GM12875 (cell line): ENCODE data around the gene CPB2.

Experiments
- H3K4me3 ChIP-seq: one replicate; pipeline ENCODE4 v1.5.1; 2011; ENCODE audit warnings: low read depth, low read length, control low read depth
- TF ChIP-seq, protein P1 (sequence below): IDR thresholded peaks from 2 replicates; pipeline ENCODE4 v1.5.1; 2011; ENCODE audit warnings: low read depth, mild to moderate bottlenecking, control low read depth, inconsistent platforms, low read length, moderate library complexity, borderline replicate concordance; ENCODE audit not compliant: insufficient read depth

CPB2 gene

DNA sequence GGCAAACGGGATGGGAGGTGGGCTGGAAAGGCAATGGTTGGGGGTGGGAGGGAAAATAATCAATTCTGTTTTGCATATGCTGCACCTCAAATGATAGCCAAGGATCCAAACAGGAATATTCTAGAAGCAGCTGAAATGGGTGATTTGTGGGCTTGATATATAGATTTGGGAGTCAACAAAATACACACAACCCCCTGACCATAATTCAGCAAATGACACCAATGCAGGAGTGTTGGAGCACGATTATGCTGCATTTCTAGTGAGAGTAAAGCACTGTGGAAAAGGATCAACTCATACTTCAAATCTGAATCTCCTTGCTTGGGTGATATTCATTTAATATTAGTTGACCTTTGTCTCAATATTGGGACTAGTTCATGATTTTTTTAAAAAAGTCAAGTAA is 41.1 kb upstream of the CPB2 start:
- H3K4me3 ChIP-seq, result no peak overlapping the region
- TF ChIP-seq, protein P1, sequence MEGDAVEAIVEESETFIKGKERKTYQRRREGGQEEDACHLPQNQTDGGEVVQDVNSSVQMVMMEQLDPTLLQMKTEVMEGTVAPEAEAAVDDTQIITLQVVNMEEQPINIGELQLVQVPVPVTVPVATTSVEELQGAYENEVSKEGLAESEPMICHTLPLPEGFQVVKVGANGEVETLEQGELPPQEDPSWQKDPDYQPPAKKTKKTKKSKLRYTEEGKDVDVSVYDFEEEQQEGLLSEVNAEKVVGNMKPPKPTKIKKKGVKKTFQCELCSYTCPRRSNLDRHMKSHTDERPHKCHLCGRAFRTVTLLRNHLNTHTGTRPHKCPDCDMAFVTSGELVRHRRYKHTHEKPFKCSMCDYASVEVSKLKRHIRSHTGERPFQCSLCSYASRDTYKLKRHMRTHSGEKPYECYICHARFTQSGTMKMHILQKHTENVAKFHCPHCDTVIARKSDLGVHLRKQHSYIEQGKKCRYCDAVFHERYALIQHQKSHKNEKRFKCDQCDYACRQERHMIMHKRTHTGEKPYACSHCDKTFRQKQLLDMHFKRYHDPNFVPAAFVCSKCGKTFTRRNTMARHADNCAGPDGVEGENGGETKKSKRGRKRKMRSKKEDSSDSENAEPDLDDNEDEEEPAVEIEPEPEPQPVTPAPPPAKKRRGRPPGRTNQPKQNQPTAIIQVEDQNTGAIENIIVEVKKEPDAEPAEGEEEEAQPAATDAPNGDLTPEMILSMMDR, result no peak

GRCh38 chr13:46145135-46145534 is 40.3 kb upstream of the CPB2 start:
- TF ChIP-seq, protein P1, result no peak
- H3K4me3 ChIP-seq, result no peak overlapping the region

GRCh38 chr13:46143184-46143701 is 38.4 kb upstream of the CPB2 start:
- TF ChIP-seq, protein P1, result no peak
- H3K4me3 ChIP-seq, result no peak overlapping the region

GRCh38 chr13:46142776-46143175 is 37.9 kb upstream of the CPB2 start:
- TF ChIP-seq, protein P1, result no peak
- H3K4me3 ChIP-seq, result no peak overlapping the region

GRCh38 chr13:46140044-46140443 is 35.2 kb upstream of the CPB2 start:
- TF ChIP-seq, protein P1, result no peak
- H3K4me3 ChIP-seq, result no peak overlapping the region

- H3K4me3 ChIP-seq, result no peak overlapping the region
- TF ChIP-seq, protein P1, result no peak
These were observed 32.9 kb upstream of the CPB2 start for GRCh38 chr13:46137627-46138317.

DNA sequence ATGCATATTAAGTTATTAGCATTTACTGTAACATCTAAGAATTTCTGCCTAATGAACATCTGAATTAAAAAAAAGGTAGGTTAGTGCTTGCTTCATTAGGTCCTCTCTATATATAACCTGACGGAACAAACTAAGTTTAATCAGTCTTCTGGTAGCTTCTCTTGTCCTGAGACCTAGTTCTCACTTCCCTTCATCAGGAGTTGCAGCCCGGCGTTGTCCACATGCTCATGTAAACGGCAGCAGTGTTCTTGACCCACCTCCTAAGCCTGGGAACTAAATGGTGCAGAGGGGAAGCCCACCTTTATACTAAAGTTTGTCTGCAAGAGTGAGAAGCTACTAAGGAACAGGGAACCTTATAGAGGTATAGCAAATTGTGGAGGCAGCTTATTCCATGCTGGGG is 31.9 kb upstream of the CPB2 start:
- no peak overlapping the region for H3K4me3 ChIP-seq
- TF ChIP-seq, protein P1, result no peak
